GM12878 (cell line): ENCODE results near the gene MEIKIN. TPM values are rescaled to one million over a fixed set of nuclear protein-coding genes. Genes with fewer than 3 reads are reported as not detected.

Source experiments
- ATAC-seq: fragments of 200-7000 bp; cut with Tn5 transposase; 3 replicates; pipeline ENCODE4 v1.9.1; 2020; ENCODE audit warnings: mild to moderate bottlenecking, moderate library complexity
- BruUV-seq: library from RNA; stranded (reverse); fragments of 400-500 nt; replicated peaks from 2 replicates; lab custom pipeline; 2021; lab: Mats Ljungman, UMichigan
- CTCF ChIA-PET: fragments of 300-600 bp; sonication (Branson Sonifier 250); formaldehyde crosslinking; extraction: SDS; loops from one replicate; lab custom pipeline; 2021; ENCODE audit warnings: inconsistent platforms; lab: Yijun Ruan, JAX
- POLR2A ChIA-PET: fragments of 350-600 bp; formaldehyde crosslinking; extraction: SDS; loops from one replicate; lab custom pipeline; 2021; ENCODE audit warnings: inconsistent platforms; lab: Charles Lee
- RAD21 ChIA-PET: fragments of 300-600 bp; sonication (Branson Sonifier 250); formaldehyde crosslinking; loops from one replicate; lab custom pipeline; 2023; ENCODE audit warnings: antibody characterized with exemption; ENCODE audit not compliant: unreplicated experiment; lab: Charles Lee
- SMC1A ChIA-PET: fragments of 300-600 bp; sonication (Branson Sonifier 250); formaldehyde crosslinking; loops from one replicate; lab custom pipeline; 2023; ENCODE audit not compliant: unreplicated experiment, uncharacterized antibody; lab: Charles Lee
- DNase-seq: peaks from one replicate; pipeline ENCODE4 v3.0.0-alpha.2; 2011; ENCODE audit warnings: low read depth, low spot score
- FAIRE-seq: peaks from 3 replicates; lab custom pipeline; 2011; peaks lifted over from hg19 to GRCh38; lab: Jason Lieb, UNC
- H2AFZ ChIP-seq: 2 replicates; pipeline ENCODE4 v1.6.0; 2011; ENCODE audit warnings: low read depth, low read length, control low read depth; ENCODE audit not compliant: control insufficient read depth
- H3K27ac ChIP-seq: 2 replicates; pipeline ENCODE4 v1.5.1; 2011; ENCODE audit warnings: control low read depth; ENCODE audit not compliant: control insufficient read depth, insufficient read depth
- H3K27me3 ChIP-seq, 2 experiments: replicated peaks in 1 of 2; 2 replicates each; pipeline versions ENCODE4 v1.6.0 to v1.6.1; 2011; ENCODE audit warnings: low read length in 1 of 2; ENCODE audit not compliant: control insufficient read depth in 2 of 2, insufficient read depth in 2 of 2
- H3K36me3 ChIP-seq, 2 experiments: 2 replicates each; pipeline ENCODE4 v1.5.1; 2011; ENCODE audit warnings: low read length in 1 of 2; ENCODE audit not compliant: control insufficient read depth in 2 of 2, insufficient read depth in 2 of 2
- H3K4me1 ChIP-seq: 2 replicates; pipeline ENCODE4 v1.6.1; 2011; ENCODE audit warnings: mild to moderate bottlenecking, low read length, moderate library complexity, mixed read lengths; ENCODE audit not compliant: control insufficient read depth, insufficient read depth
- H3K4me2 ChIP-seq: 2 replicates; pipeline ENCODE4 v1.6.0; 2011; ENCODE audit warnings: control low read depth; ENCODE audit not compliant: control insufficient read depth, insufficient read depth
- H3K4me3 ChIP-seq: fragments of 200-600 bp; sonication (generic); 2 replicates; pipeline ENCODE4 v1.5.1; 2016
- H3K79me2 ChIP-seq: 2 replicates; pipeline ENCODE4 v1.6.0; 2011; ENCODE audit warnings: low read length; ENCODE audit not compliant: control insufficient read depth, insufficient read depth
- H3K9ac ChIP-seq: 2 replicates; pipeline ENCODE4 v1.8.0; 2011; ENCODE audit warnings: low read length, control low read depth, mixed read lengths; ENCODE audit not compliant: control insufficient read depth, insufficient read depth
- H3K9me3 ChIP-seq: replicated peaks from 3 replicates; pipeline ENCODE4 v1.5.1; 2011; ENCODE audit warnings: mild to moderate bottlenecking, low read length; ENCODE audit not compliant: control insufficient read depth, insufficient read depth
- H4K20me1 ChIP-seq: 2 replicates; pipeline ENCODE4 v1.6.0; 2011; ENCODE audit not compliant: control insufficient read depth, insufficient read depth
- ATF7 ChIP-seq: fragments of 450-650 bp; IDR thresholded peaks from 2 replicates; pipeline ENCODE4 v1.6.1; 2016; ENCODE audit warnings: low read depth, mild to moderate bottlenecking
- CBFB ChIP-seq: IDR thresholded peaks from 2 replicates; pipeline ENCODE4 v1.6.1; 2016; ENCODE audit warnings: antibody characterized with exemption, low read depth
- MYC ChIP-seq: IDR thresholded peaks from 2 replicates; pipeline ENCODE4 v1.6.1; 2011; ENCODE audit warnings: mild to moderate bottlenecking, low read length, moderate library complexity, inconsistent platforms; ENCODE audit not compliant: insufficient read depth, insufficient replicate concordance, insufficient read length, severe bottlenecking
- NR2C2 ChIP-seq: IDR thresholded peaks from 2 replicates; pipeline ENCODE4 v1.6.1; 2011; ENCODE audit warnings: borderline replicate concordance, low read depth; ENCODE audit not compliant: control insufficient read depth, insufficient read length
- SP1 ChIP-seq: IDR thresholded peaks from one replicate; pipeline ENCODE4 v1.6.1; 2011; ENCODE audit warnings: low read depth, low read length
- ZBED1 ChIP-seq: IDR thresholded peaks from 2 replicates; pipeline ENCODE4 v1.6.1; 2016; ENCODE audit warnings: borderline replicate concordance
- ZNF24 ChIP-seq: fragments of 450-650 bp; IDR thresholded peaks from 2 replicates; pipeline ENCODE4 v1.6.1; 2017; ENCODE audit warnings: antibody characterized with exemption, mild to moderate bottlenecking
- WGBS: methylation state at CpG from one replicate; pipeline ENCODE4 v1.1.6; 2016; ENCODE audit warnings: low lambda C conversion rate; ENCODE audit not compliant: insufficient replicate concordance, insufficient coverage; ENCODE audit errors: missing lambda C conversion rate; 5-methylcytosine and 5-hydroxymethylcytosine counted together
- in situ Hi-C: fragments of 300-500 bp; cut with MboI; formaldehyde crosslinking; loops from 9 replicates; pipeline ENCODE4 v1.14.3; 2018; ENCODE audit warnings: mixed read lengths
- intact Hi-C: fragments of 100-400 bp; cut with micrococcal nuclease; formaldehyde crosslinking; loops from one replicate; pipeline ENCODE4 v1.14.2; 2022; ENCODE audit not compliant: unreplicated experiment
- polyA plus RNA-seq, 11 experiments: library from polyadenylated mRNA; depleted of rRNA in 4 of 11; unstranded in 6 of 11; stranded (reverse) in 5 of 11; fragments of >200 nt; fragmentation: Nextera tagmentation in 4 of 11; fragmentation: Illumina TruSeq in 1 of 11; extraction: Ambion mirVana in 4 of 11; extraction: Trizol in 1 of 11; gene quantifications; 1 replicate in 1 of 11; 2 replicates in 10 of 11; pipeline versions ENCODE4 v1.2.1 to v1.2.3, GENCODE V29; 2011 to 2016; ENCODE audit warnings: inconsistent platforms in 2 of 11, missing spikeins in 2 of 11, low read depth in 1 of 11
- total RNA-seq, 4 experiments: library from RNA; depleted of rRNA in 3 of 4; stranded (reverse); fragments of >200 nt in 3 of 4; fragmentation: Illumina TruSeq in 1 of 4; extraction: Trizol in 1 of 4; gene quantifications; 2 replicates each; pipeline versions ENCODE4 v1.2.1 to v1.2.3, GENCODE V29; 2013 to 2021
- TF ChIP-seq, protein P1 (sequence below): fragments of 450-650 bp; IDR thresholded peaks from 2 replicates; pipeline ENCODE4 v1.6.1; 2018; ENCODE audit warnings: mild to moderate bottlenecking, low read depth, moderate library complexity; ENCODE audit not compliant: partially characterized antibody

Gene MEIKIN
- total and polyA plus RNA-seq, 10 of the 15 experiments (the other 5 are each of a cell fraction or from before 2014, with no cell fraction given), result not detected

DNA sequence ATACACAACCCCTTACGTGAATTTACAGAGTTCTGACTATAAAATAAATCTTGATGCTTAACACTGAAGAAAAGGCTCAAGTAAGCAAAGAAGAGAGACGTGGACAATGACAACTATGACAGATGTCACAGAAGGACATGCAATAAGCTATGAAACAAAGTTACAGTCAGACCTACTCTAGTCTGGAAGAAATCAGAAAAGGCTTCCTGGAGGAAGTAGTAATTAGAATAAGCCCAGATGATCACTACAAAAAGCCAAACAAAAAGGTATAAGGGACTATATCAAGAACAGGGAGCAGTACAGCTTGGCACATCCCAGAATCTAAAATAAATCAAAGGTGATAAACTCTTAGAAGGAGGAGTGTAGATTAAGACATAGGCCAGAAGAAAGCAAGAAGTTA is 154.9 kb downstream of the MEIKIN start:
- ChIA-PET RAD21 (no interaction called here), SMC1A (interaction anchor here (0.6 to 1.6 kb wide), 2 partner anchors 161 to 201 kb away, joined by 3 to 6 read pairs; no protein-coding TSS in a partner anchor), CTCF (no interaction called here), POLR2A (interaction anchor here (0.7 kb wide), 1 partner anchor 706 kb away, joined by 3 read pairs; no protein-coding TSS in a partner anchor)
- H3K27ac ChIP-seq, result no peak overlapping the region
- no peak for DNase-seq
- 100% methylated on average over 2 of the region's 2 CpGs for WGBS
- H2AFZ ChIP-seq, result no peak overlapping the region
- no peak overlapping the region for H3K4me3 ChIP-seq
- no peak for ATAC-seq
- intact Hi-C loops, result loop anchor here (10.0 kb wide), 1 partner anchor 516 kb away; no protein-coding TSS in a partner anchor
- H3K9me3 ChIP-seq, result no peaks in the 10 kb centered on the region; the same call in 2 of the 3 replicates
- no peak overlapping the region for H3K4me2 ChIP-seq
- no TSS peak for BruUV-seq
- no peaks in the 10 kb centered on the region for H3K4me1 ChIP-seq
- FAIRE-seq, result no peak
- peaks cover 6% of the 10 kb centered on the region for H4K20me1 ChIP-seq
- TF ChIP-seq SP1 (no peak), NR2C2 (no peak), ZBED1 (no peak), ZNF24 (no peak), CBFB (no peak), ATF7 (no peak), MYC (no peak)
- TF ChIP-seq, protein P1, sequence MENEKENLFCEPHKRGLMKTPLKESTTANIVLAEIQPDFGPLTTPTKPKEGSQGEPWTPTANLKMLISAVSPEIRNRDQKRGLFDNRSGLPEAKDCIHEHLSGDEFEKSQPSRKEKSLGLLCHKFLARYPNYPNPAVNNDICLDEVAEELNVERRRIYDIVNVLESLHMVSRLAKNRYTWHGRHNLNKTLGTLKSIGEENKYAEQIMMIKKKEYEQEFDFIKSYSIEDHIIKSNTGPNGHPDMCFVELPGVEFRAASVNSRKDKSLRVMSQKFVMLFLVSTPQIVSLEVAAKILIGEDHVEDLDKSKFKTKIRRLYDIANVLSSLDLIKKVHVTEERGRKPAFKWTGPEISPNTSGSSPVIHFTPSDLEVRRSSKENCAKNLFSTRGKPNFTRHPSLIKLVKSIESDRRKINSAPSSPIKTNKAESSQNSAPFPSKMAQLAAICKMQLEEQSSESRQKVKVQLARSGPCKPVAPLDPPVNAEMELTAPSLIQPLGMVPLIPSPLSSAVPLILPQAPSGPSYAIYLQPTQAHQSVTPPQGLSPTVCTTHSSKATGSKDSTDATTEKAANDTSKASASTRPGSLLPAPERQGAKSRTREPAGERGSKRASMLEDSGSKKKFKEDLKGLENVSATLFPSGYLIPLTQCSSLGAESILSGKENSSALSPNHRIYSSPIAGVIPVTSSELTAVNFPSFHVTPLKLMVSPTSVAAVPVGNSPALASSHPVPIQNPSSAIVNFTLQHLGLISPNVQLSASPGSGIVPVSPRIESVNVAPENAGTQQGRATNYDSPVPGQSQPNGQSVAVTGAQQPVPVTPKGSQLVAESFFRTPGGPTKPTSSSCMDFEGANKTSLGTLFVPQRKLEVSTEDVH, result no peak
- in situ Hi-C loops, result no loop called here
- H3K36me3 ChIP-seq, result no peaks in the 10 kb centered on the region
- H3K9ac ChIP-seq, result no peak overlapping the region
- H3K79me2 ChIP-seq, result peaks cover 80% of the 10 kb centered on the region
- no peaks in the 10 kb centered on the region for H3K27me3 ChIP-seq
